Hippocampal formation (tissue), 2 donors: ENCODE measurements around the gene TCEAL7.
A peak's percentile ranks its signal among the peaks of the same experiment; 100 is the strongest.

Experiments used
- DNase-seq, 2 donors: peaks; one replicate each; lab custom pipeline; 2025; lab: John Stamatoyannopoulos, UW

The TCEAL7 gene

DNA sequence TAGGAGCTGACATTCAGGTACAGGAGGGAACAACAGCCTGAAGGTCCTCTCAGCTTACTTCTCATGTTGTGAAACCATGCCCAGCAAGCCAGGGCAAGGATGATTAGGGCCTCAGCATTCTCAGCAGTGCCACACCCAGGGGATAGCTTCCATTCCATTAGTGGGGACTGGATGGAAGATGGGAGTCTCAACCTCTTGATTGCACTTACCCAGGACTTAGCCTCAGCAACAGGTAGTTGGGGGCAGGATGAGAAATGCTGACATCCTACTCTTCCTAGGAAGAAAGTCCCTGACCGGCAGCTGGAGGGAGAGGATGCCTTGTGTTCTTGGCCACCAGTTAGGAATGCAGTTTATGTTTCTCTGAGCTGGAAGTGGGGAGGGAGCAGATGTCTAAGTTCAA is 37.5 kb downstream of the TCEAL7 start:
- DNase-seq = no peak

DNA sequence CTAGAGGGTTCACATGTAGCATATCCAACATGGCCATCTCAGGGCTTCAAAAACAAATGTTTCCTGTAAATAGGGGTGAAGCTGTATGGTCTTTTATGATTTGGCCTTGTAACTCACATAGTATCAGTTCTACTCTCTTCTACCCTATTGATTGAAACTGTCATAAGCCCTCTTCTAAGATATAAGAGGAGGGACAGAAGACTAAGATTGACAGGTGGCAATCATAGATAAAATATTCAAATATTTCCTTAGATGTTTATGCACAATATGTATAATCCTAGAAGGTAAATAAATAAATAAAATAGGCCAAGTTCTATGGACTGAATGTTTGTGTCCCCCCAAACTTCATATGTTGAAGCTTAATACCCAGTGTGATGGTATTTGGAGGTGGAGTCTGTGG is 39.4 kb downstream of the TCEAL7 start:
- no peak for DNase-seq

DNA sequence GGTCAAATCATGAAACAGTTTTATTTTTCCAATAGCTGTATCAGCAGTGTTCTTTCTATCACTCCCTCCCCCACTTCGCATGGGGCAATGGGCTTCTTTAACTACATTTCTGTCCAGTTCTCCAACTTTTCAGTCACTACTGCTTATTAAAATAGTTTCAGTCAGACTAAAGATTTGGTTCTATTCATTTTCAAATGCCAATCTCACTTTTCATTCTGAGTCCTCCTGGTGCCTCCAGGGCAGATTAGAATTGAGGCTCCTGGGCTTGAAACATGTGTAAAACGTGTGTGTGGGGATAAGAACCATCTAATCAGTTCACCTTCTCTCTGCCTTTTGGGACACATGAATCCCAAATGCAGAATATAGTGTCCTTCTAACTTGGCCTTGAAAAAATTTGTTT is 42.8 kb downstream of the TCEAL7 start:
- DNase-seq = no peak

DNA sequence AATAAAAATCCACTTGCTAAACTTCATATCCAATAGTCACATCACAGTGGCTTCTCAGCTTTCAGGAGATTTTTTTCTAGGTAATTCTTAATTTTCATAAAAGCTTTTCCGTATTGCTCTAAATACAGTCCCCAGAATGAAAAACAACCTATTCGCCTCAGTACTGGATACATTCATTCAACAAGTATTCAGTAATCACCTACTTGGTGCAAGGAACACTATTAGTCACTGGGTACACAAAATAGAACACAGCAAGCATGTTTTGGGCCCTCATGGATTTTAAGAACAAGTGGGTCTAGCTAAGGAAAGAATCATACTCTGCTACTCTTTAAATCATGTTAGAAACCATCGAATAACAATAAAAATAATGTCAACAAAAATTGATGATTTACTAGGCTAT is 43.5 kb downstream of the TCEAL7 start:
- DNase-seq = no peak

DNA sequence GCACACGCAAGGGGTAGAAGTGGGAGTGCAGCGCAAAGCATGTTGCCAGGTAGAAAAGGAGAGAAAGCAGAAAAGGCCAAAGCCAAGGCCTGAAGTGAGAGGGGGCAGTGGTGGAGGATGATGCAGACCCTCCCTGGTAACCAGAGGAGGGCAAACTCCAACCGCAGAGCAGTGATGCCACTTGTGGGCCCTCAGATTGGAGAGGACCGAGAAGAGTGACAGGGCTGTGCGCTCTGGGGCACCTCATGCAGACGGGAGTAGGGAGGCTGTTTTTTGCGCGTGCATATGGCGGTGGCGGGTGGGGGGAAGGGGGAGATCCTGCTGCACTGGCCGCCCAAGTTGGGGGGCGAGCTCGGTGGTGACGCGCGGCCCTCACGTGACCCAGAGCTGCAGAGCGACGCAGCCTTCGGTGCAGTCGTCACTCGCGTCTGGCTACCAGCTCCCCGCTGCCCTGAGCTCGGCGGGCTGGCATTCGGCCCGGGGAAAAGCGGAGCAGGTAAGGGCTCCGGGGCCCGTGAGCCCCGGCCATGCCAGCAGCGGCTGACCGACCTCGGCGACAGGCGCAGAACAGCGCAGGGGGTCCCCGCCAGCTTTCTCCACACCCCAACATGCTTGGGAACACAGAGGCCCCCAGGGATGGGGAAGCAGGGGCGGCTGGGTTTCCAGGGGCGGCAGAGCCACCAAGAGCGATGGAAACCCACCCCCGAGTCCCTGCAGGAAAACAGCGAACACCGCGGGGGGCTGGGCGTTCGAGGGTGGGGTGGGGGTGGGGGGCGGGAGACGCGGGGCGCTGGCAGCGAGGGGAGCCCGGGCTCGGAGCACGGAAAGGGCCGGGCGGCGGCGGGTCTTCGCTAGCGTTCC is 46.3 kb downstream of the TCEAL7 start, which contains the start of gene BEX3:
Gene BEX3, plus strand, starts transcription at position 421 of the 861 bp plus-strand sequence. CDS start 984 bp downstream, outside the sequence.
- peak; percentile 43 to 44 for DNase-seq

DNA sequence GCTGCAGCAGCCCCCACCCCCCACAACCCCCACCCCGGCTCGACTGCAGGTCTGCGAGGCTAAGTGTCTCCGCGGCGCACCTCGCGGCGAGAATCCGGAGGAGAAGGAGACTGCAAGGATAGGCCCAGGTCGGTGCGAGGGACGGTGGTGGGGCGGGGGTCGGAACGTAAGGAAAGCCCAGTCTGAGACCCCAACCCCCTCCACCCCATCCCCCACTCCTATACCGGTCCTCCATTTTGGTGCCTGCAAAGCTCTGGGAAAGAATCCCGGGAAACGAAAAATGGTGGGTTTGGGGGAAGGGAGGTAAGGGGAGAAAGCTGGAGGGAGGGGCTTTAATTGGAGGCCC is 46.9 kb downstream of the TCEAL7 start:
- peak in 1 of 2 donors; percentile 12 for DNase-seq

DNA sequence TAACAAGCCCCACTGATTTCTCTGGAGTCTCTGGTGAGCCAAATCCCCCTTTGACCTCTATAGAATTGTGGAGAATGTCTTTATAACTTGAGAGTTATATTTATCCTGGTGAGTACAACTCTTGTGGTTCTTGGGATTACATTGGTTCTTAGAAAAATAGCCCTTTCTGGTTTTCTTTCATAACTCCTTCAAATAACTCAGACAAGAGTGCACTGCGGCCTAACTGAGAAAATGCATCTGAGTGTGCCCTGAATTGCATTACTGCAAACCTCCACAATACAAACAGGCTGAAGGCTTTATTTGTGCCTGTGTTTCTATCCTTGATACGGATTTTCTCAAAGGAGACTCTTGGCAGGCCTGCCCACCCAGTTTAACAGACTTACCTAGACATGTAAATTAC is 49.0 kb downstream of the TCEAL7 start:
- DNase-seq = no peak
